GM12878 (cell line): ENCODE data around the gene SWT1. TPM values are rescaled to one million over a fixed set of nuclear protein-coding genes. Genes with fewer than 3 reads are reported as not detected.

ENCODE experiments used
- ATAC-seq: fragments of 200-7000 bp; cut with Tn5 transposase; 3 replicates; pipeline ENCODE4 v1.9.1; 2020; ENCODE audit warnings: mild to moderate bottlenecking, moderate library complexity
- BruUV-seq: library from RNA; stranded (reverse); fragments of 400-500 nt; replicated peaks from 2 replicates; lab custom pipeline; 2021; lab: Mats Ljungman, UMichigan
- CTCF ChIA-PET: fragments of 300-600 bp; sonication (Branson Sonifier 250); formaldehyde crosslinking; extraction: SDS; loops from one replicate; lab custom pipeline; 2021; ENCODE audit warnings: inconsistent platforms; lab: Yijun Ruan, JAX
- POLR2A ChIA-PET: fragments of 350-600 bp; formaldehyde crosslinking; extraction: SDS; loops from one replicate; lab custom pipeline; 2021; ENCODE audit warnings: inconsistent platforms; lab: Charles Lee
- RAD21 ChIA-PET: fragments of 300-600 bp; sonication (Branson Sonifier 250); formaldehyde crosslinking; loops from one replicate; lab custom pipeline; 2023; ENCODE audit warnings: antibody characterized with exemption; ENCODE audit not compliant: unreplicated experiment; lab: Charles Lee
- SMC1A ChIA-PET: fragments of 300-600 bp; sonication (Branson Sonifier 250); formaldehyde crosslinking; loops from one replicate; lab custom pipeline; 2023; ENCODE audit not compliant: unreplicated experiment, uncharacterized antibody; lab: Charles Lee
- DNase-seq: peaks from one replicate; pipeline ENCODE4 v3.0.0-alpha.2; 2011; ENCODE audit warnings: low read depth, low spot score
- FAIRE-seq: peaks from 3 replicates; lab custom pipeline; 2011; peaks lifted over from hg19 to GRCh38; lab: Jason Lieb, UNC
- H2AFZ ChIP-seq: 2 replicates; pipeline ENCODE4 v1.6.0; 2011; ENCODE audit warnings: low read depth, low read length, control low read depth; ENCODE audit not compliant: control insufficient read depth
- H3K27ac ChIP-seq: 2 replicates; pipeline ENCODE4 v1.5.1; 2011; ENCODE audit warnings: control low read depth; ENCODE audit not compliant: control insufficient read depth, insufficient read depth
- H3K27me3 ChIP-seq, 2 experiments: replicated peaks in 1 of 2; 2 replicates each; pipeline versions ENCODE4 v1.6.0 to v1.6.1; 2011; ENCODE audit warnings: low read length in 1 of 2; ENCODE audit not compliant: control insufficient read depth in 2 of 2, insufficient read depth in 2 of 2
- H3K36me3 ChIP-seq, 2 experiments: 2 replicates each; pipeline ENCODE4 v1.5.1; 2011; ENCODE audit warnings: low read length in 1 of 2; ENCODE audit not compliant: control insufficient read depth in 2 of 2, insufficient read depth in 2 of 2
- H3K4me1 ChIP-seq: 2 replicates; pipeline ENCODE4 v1.6.1; 2011; ENCODE audit warnings: mild to moderate bottlenecking, low read length, moderate library complexity, mixed read lengths; ENCODE audit not compliant: control insufficient read depth, insufficient read depth
- H3K4me2 ChIP-seq: 2 replicates; pipeline ENCODE4 v1.6.0; 2011; ENCODE audit warnings: control low read depth; ENCODE audit not compliant: control insufficient read depth, insufficient read depth
- H3K4me3 ChIP-seq: fragments of 200-600 bp; sonication (generic); 2 replicates; pipeline ENCODE4 v1.5.1; 2016
- H3K79me2 ChIP-seq: 2 replicates; pipeline ENCODE4 v1.6.0; 2011; ENCODE audit warnings: low read length; ENCODE audit not compliant: control insufficient read depth, insufficient read depth
- H3K9ac ChIP-seq: 2 replicates; pipeline ENCODE4 v1.8.0; 2011; ENCODE audit warnings: low read length, control low read depth, mixed read lengths; ENCODE audit not compliant: control insufficient read depth, insufficient read depth
- H3K9me3 ChIP-seq: replicated peaks from 3 replicates; pipeline ENCODE4 v1.5.1; 2011; ENCODE audit warnings: mild to moderate bottlenecking, low read length; ENCODE audit not compliant: control insufficient read depth, insufficient read depth
- H4K20me1 ChIP-seq: 2 replicates; pipeline ENCODE4 v1.6.0; 2011; ENCODE audit not compliant: control insufficient read depth, insufficient read depth
- BACH1 ChIP-seq: fragments of 450-650 bp; IDR thresholded peaks from 2 replicates; pipeline ENCODE4 v1.6.1; 2017; ENCODE audit warnings: mild to moderate bottlenecking, borderline replicate concordance
- CBX3 ChIP-seq: fragments of 200-600 bp; sonication (generic); IDR thresholded peaks from 2 replicates; pipeline ENCODE4 v1.6.1; 2016; ENCODE audit warnings: low read depth, borderline replicate concordance
- HDAC6 ChIP-seq: fragments of 200-600 bp; sonication (generic); IDR thresholded peaks from one replicate; pipeline ENCODE4 v1.8.0; 2017; ENCODE audit warnings: antibody characterized with exemption; ENCODE audit not compliant: unreplicated experiment
- IKZF1 ChIP-seq: fragments of 450-650 bp; conservative IDR thresholded peaks from 2 replicates; pipeline ENCODE4 v1.6.1; 2017; ENCODE audit warnings: antibody characterized with exemption, mild to moderate bottlenecking
- IRF4 ChIP-seq: IDR thresholded peaks from 2 replicates; pipeline ENCODE4 v1.6.1; 2011; ENCODE audit warnings: low read depth, low read length
- MTA3 ChIP-seq: IDR thresholded peaks from 2 replicates; pipeline ENCODE4 v1.6.1; 2012; ENCODE audit warnings: low read length, inconsistent platforms, borderline replicate concordance
- NR2C1 ChIP-seq: fragments of 450-650 bp; IDR thresholded peaks from 2 replicates; pipeline ENCODE4 v1.6.1; 2017; ENCODE audit warnings: antibody characterized with exemption, mild to moderate bottlenecking, moderate library complexity
- RELA ChIP-seq: fragments of 450-650 bp; IDR thresholded peaks from 2 replicates; pipeline ENCODE4 v1.8.0; 2014; ENCODE audit warnings: borderline replicate concordance; ENCODE audit not compliant: partially characterized antibody
- SIN3A ChIP-seq: IDR thresholded peaks from 2 replicates; pipeline ENCODE4 v1.6.1; 2012; ENCODE audit warnings: low read depth, low read length, improper control_type of control experiment
- SMAD1 ChIP-seq: fragments of 450-650 bp; IDR thresholded peaks from 2 replicates; pipeline ENCODE4 v1.6.1; 2018; ENCODE audit warnings: mild to moderate bottlenecking, low read depth; ENCODE audit not compliant: partially characterized antibody
- SUZ12 ChIP-seq: fragments of 200-600 bp; sonication (generic); IDR thresholded peaks from one replicate; pipeline ENCODE4 v1.6.1; 2018; ENCODE audit warnings: antibody characterized with exemption, mild to moderate bottlenecking; ENCODE audit not compliant: unreplicated experiment
- TBL1XR1 ChIP-seq: IDR thresholded peaks from 2 replicates; pipeline ENCODE4 v1.6.1; 2012; ENCODE audit warnings: low read depth, low read length, improper control_type of control experiment
- WRNIP1 ChIP-seq: IDR thresholded peaks from 2 replicates; pipeline ENCODE4 v1.6.1; 2011; ENCODE audit warnings: low read depth, low read length, improper control_type of control experiment, borderline replicate concordance
- ZNF207 ChIP-seq: fragments of 450-650 bp; IDR thresholded peaks from 2 replicates; pipeline ENCODE4 v1.6.1; 2014; ENCODE audit warnings: antibody characterized with exemption, mild to moderate bottlenecking, borderline replicate concordance
- ZZZ3 ChIP-seq: IDR thresholded peaks from 2 replicates; pipeline ENCODE4 v1.6.1; 2011; ENCODE audit warnings: low read depth; ENCODE audit not compliant: control insufficient read depth, insufficient read length
- WGBS: methylation state at CpG from one replicate; pipeline ENCODE4 v1.1.6; 2016; ENCODE audit warnings: low lambda C conversion rate; ENCODE audit not compliant: insufficient replicate concordance, insufficient coverage; ENCODE audit errors: missing lambda C conversion rate; 5-methylcytosine and 5-hydroxymethylcytosine counted together
- in situ Hi-C: fragments of 300-500 bp; cut with MboI; formaldehyde crosslinking; loops from 9 replicates; pipeline ENCODE4 v1.14.3; 2018; ENCODE audit warnings: mixed read lengths
- intact Hi-C: fragments of 100-400 bp; cut with micrococcal nuclease; formaldehyde crosslinking; loops from one replicate; pipeline ENCODE4 v1.14.2; 2022; ENCODE audit not compliant: unreplicated experiment
- polyA plus RNA-seq, 11 experiments: library from polyadenylated mRNA; depleted of rRNA in 4 of 11; unstranded in 6 of 11; stranded (reverse) in 5 of 11; fragments of >200 nt; fragmentation: Nextera tagmentation in 4 of 11; fragmentation: Illumina TruSeq in 1 of 11; extraction: Ambion mirVana in 4 of 11; extraction: Trizol in 1 of 11; gene quantifications; 1 replicate in 1 of 11; 2 replicates in 10 of 11; pipeline versions ENCODE4 v1.2.1 to v1.2.3, GENCODE V29; 2011 to 2016; ENCODE audit warnings: inconsistent platforms in 2 of 11, missing spikeins in 2 of 11, low read depth in 1 of 11
- total RNA-seq, 4 experiments: library from RNA; depleted of rRNA in 3 of 4; stranded (reverse); fragments of >200 nt in 3 of 4; fragmentation: Illumina TruSeq in 1 of 4; extraction: Trizol in 1 of 4; gene quantifications; 2 replicates each; pipeline versions ENCODE4 v1.2.1 to v1.2.3, GENCODE V29; 2013 to 2021
- TF ChIP-seq, protein P1 (sequence below): fragments of 450-650 bp; IDR thresholded peaks from 2 replicates; pipeline ENCODE4 v1.6.1; 2017; ENCODE audit warnings: low read depth, mild to moderate bottlenecking, moderate library complexity

The SWT1 gene
- total and polyA plus RNA-seq, 10 of the 15 experiments (the other 5 are each of a cell fraction or from before 2014, with no cell fraction given) = 1.0 to 4.2 (median 2.6) TPM

DNA sequence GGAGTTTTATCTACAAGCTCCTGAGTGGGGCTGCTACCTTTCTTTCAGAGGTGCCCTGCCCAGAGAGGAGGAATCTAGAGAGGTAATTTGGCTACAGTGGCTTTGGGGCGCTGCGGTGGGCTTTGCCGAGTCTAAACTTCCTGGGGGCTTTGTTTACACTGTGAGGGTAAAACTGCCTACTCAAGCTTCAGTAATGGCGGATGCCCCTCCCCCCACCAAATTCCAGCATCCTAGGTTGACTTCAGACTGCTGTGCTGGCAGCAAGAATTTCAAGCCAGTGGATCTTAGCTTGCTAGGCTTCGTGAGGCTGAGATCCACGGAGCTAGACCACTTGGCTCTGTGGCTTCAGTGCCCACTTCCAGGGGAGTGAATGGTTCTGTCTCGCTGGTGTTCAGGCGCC lies 43.9 kb downstream of the SWT1 start:
- no peak for TF ChIP-seq NR2C1
- TF ChIP-seq MTA3 = no peak
- no peak for TF ChIP-seq ZZZ3
- no peak for TF ChIP-seq SMAD1
- TF ChIP-seq, all 136 proteins: peak for 0
- WGBS = 93% methylated on average over 8 of the region's 8 CpGs
- H3K36me3 ChIP-seq = no peaks in the 10 kb centered on the region
- in situ Hi-C loops = no loop called here
- intact Hi-C loops = no loop called here
- SMC1A ChIA-PET = no interaction called here
- no peak for FAIRE-seq
- ATAC-seq = no peak
- H3K9ac ChIP-seq = no peak overlapping the region
- no peak overlapping the region for H2AFZ ChIP-seq
- no peak for DNase-seq
- H3K4me1 ChIP-seq = no peaks in the 10 kb centered on the region
- no peak overlapping the region for H3K27ac ChIP-seq
- BruUV-seq = no TSS peak
- no peaks in the 10 kb centered on the region for H4K20me1 ChIP-seq
- H3K9me3 ChIP-seq = no peaks in the 10 kb centered on the region
- no peak overlapping the region for H3K4me2 ChIP-seq
- CTCF ChIA-PET = no interaction called here
- no peaks in the 10 kb centered on the region for H3K27me3 ChIP-seq
- H3K4me3 ChIP-seq = no peak overlapping the region
- RAD21 ChIA-PET = no interaction called here
- no peaks in the 10 kb centered on the region for H3K79me2 ChIP-seq
- POLR2A ChIA-PET = no interaction called here

DNA sequence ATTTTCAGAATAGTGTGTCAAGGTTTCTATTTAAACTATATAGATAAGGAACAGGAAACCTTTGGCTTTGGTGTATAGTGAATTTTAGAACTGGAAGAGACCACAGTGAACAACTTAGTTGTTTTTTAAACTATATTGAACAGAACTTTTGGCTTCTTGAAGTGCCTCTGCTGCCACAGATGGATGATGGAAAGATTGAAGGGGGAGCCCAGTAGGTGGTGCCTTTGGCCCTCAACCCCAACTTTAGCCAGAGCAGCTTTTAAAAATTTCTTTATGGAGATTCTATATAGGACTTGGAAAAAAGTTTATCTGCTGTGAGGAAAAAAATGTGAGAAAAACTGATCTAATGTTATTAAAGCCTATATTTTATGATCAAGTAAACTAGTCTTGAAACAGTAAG lies 50.2 kb downstream of the SWT1 start:
- no peak overlapping the region for H3K4me2 ChIP-seq
- SMC1A ChIA-PET = interaction anchor here (1.2 kb wide), 2 partner anchors 107 to 389 kb away, joined by 3 to 4 read pairs; no protein-coding TSS in a partner anchor
- POLR2A ChIA-PET = no interaction called here
- ATAC-seq = no peak
- no peak overlapping the region for H3K9ac ChIP-seq
- intact Hi-C loops (no loop called here), in situ Hi-C loops (no loop called here)
- H3K9me3 ChIP-seq = no peaks in the 10 kb centered on the region
- no peak for FAIRE-seq
- CTCF ChIA-PET = interaction anchor here (1.4 to 2.2 kb wide), 2 partner anchors 31 to 33 kb away, joined by 3 to 7 read pairs; no protein-coding TSS in a partner anchor
- no peaks in the 10 kb centered on the region for H3K4me1 ChIP-seq
- H3K27ac ChIP-seq = no peak overlapping the region
- H3K36me3 ChIP-seq = no peaks in the 10 kb centered on the region
- H2AFZ ChIP-seq = no peak overlapping the region
- H3K79me2 ChIP-seq = no peaks in the 10 kb centered on the region
- no TSS peak for BruUV-seq
- no peaks in the 10 kb centered on the region for H4K20me1 ChIP-seq
- H3K27me3 ChIP-seq = no peaks in the 10 kb centered on the region
- DNase-seq = no peak
- no peak overlapping the region for H3K4me3 ChIP-seq
- RAD21 ChIA-PET = interaction anchor here (1.5 to 1.8 kb wide), 2 partner anchors 389 to 474 kb away, joined by 3 to 4 read pairs; no protein-coding TSS in a partner anchor
- TF ChIP-seq ZNF207 (no peak), IRF4 (no peak), HDAC6 (no peak), BACH1 (no peak), TBL1XR1 (no peak), SUZ12 (no peak), RELA (no peak), WRNIP1 (no peak), IKZF1 (no peak), SIN3A (no peak), CBX3 (no peak)
- TF ChIP-seq, protein P1, sequence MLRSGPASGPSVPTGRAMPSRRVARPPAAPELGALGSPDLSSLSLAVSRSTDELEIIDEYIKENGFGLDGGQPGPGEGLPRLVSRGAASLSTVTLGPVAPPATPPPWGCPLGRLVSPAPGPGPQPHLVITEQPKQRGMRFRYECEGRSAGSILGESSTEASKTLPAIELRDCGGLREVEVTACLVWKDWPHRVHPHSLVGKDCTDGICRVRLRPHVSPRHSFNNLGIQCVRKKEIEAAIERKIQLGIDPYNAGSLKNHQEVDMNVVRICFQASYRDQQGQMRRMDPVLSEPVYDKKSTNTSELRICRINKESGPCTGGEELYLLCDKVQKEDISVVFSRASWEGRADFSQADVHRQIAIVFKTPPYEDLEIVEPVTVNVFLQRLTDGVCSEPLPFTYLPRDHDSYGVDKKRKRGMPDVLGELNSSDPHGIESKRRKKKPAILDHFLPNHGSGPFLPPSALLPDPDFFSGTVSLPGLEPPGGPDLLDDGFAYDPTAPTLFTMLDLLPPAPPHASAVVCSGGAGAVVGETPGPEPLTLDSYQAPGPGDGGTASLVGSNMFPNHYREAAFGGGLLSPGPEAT = no peak
